Measurements from ENCODE around the gene PIK3R2. TPM values are rescaled to one million over a fixed set of nuclear protein-coding genes. Genes with fewer than 3 reads are reported as not detected.

PIK3R2 gene
- total and polyA plus RNA-seq, 10 donors: 4.2 to 22.7 (median 13.9) TPM

DNA sequence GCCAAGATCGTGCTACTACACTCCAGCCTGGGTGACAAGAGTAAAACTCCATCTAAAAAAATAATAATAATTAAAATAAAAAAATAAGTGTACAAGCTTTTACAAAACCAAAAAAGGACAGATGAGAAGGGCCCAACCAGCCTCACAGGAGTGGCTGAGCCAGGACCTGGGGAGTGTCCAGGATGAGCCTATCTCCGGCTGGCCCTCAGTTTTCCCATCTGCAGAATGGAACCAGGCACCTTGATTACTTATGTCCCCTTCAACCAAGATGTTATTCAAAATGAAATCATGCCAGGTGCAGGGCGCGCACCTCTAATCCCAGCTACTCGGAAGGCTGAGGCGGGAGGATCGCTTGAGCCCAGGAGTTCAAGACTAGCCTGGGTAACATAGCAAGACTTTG, 11.1 kb downstream of the PIK3R2 start:
- Histone ChIP-seq H3K27me3 (replicated peaks in 1 of 7) (no peaks in the 10 kb centered on the region), H3K4me1 (peaks cover 8 to 52% (median 33%) of the 10 kb centered on the region in 6 donors), H3K9me3 (no peaks in the 10 kb centered on the region), H3K27ac (no peak overlapping the region), H3K4me3 (no peak overlapping the region), H3K36me3 (peaks cover 0 to 72% (median 43%) of the 10 kb centered on the region in 6 donors)
- TF ChIP-seq POLR2A (IDR thresholded peaks at IDR 0.05): no peak
- no peak for TF ChIP-seq POLR2AphosphoS5 (IDR thresholded peaks at IDR 0.05)
- TF ChIP-seq CTCF (IDR thresholded peaks at IDR 0.05 in 8 of 11, conservative IDR thresholded peaks at IDR 0.05 in 3 of 11): no peak
- intact Hi-C loops (cut with DNase I; ENCODE audit: low total_unique reads): no loop called here
- WGBS, 5 donors: 96 to 98% (median 97%) methylated on average over 7 of the region's 7 CpGs
- no peak for DNase-seq

- H3K27ac ChIP-seq: no peak overlapping the region
- no peaks in the 10 kb centered on the region for H3K9me3 ChIP-seq
- TF ChIP-seq POLR2AphosphoS5 (IDR thresholded peaks at IDR 0.05) (no peak), CTCF (IDR thresholded peaks at IDR 0.05 in 8 of 11, conservative IDR thresholded peaks at IDR 0.05 in 3 of 11) (no peak), POLR2A (IDR thresholded peaks at IDR 0.05) (no peak)
- peaks cover 16 to 53% (median 45%) of the 10 kb centered on the region in 6 donors for H3K4me1 ChIP-seq
- intact Hi-C loops (cut with DNase I; ENCODE audit: low total_unique reads): no loop called here
- WGBS, 5 donors: 94 to 99% (median 96%) methylated on average over 15 of the region's 15 CpGs
- H3K36me3 ChIP-seq: peaks cover 0 to 79% (median 46%) of the 10 kb centered on the region in 6 donors
- no peak for DNase-seq
- H3K4me3 ChIP-seq: no peak overlapping the region
- H3K27me3 ChIP-seq (replicated peaks in 1 of 7): no peaks in the 10 kb centered on the region
Observed at GRCh38 chr19:18165794-18166544, 13.0 kb downstream of the PIK3R2 start.

DNA sequence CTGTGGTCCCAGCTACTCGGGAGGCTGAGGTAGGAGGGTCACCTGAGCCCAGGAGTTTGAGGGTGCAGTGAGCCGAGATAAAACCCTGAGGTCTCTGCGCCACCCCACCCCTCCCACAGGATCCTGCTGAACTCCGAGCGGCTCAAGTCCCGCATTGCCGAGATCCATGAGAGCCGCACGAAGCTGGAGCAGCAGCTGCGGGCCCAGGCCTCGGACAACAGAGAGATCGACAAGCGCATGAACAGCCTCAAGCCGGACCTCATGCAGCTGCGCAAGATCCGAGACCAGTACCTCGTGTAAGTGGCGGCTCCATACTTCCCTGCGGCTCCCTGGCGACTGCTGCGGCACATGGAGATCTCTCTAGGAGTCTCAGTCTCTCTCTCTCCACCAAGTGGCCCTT, 14.0 kb downstream of the PIK3R2 start:
- TF ChIP-seq POLR2AphosphoS5 (IDR thresholded peaks at IDR 0.05) (peak in 1 of 3 donors; percentile 27), CTCF (IDR thresholded peaks at IDR 0.05 in 8 of 11, conservative IDR thresholded peaks at IDR 0.05 in 3 of 11) (no peak)
- intact Hi-C loops (cut with DNase I; ENCODE audit: low total_unique reads): no loop called here
- H3K36me3 ChIP-seq: peaks cover 0 to 76% (median 45%) of the 10 kb centered on the region in 6 donors
- no peaks in the 10 kb centered on the region for H3K9me3 ChIP-seq
- H3K27me3 ChIP-seq (replicated peaks in 1 of 7): no peaks in the 10 kb centered on the region
- no peak overlapping the region for H3K27ac ChIP-seq
- no peak overlapping the region for H3K4me3 ChIP-seq
- peaks cover 20 to 54% (median 47%) of the 10 kb centered on the region in 6 donors for H3K4me1 ChIP-seq
- no peak for DNase-seq
- WGBS, 5 donors: 93 to 97% (median 96%) methylated on average over 18 to 21 of the region's 21 CpGs

DNA sequence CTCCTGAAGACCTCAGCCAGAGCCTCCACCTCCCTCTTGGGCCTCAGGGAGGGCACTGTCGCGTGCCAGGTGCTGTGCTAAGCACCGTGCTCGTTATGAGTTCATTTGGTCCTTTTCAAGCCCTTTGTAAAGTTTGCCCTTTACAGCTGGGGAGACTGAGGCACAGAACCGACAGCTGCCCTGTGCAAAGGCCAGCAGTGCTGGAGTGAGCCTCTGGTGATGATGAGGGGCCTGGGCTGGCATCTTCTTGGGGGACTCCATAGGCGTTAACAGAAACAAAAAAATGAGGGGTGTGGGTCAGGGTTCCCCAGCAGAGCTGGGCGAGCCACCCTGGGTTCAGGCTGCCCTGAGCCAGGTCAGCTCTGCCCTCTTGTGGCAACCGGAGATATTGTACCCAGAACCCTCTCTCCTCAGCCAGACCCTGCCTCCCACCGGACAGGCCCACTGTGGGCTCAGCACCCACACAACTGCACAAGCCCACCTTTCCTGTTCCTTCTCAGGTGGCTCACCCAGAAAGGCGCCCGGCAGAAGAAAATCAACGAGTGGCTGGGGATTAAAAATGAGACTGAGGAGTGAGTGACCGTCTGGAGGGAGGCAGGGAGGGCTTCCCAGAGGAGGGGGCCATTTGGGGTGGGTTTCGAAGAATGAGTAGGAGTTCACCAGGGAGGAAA, 15.1 kb downstream of the PIK3R2 start:
- WGBS, 5 donors: 63 to 72% (median 70%) methylated on average over 14 of the region's 14 CpGs
- Histone ChIP-seq H3K27ac (peak overlapping the region; percentile 83 to 95 (median 92)), H3K27me3 (replicated peaks in 1 of 7) (no peaks in the 10 kb centered on the region), H3K4me3 (peak overlapping the region in 1 of 8 donors; percentile 58), H3K9me3 (no peaks in the 10 kb centered on the region), H3K4me1 (peaks cover 27 to 61% (median 55%) of the 10 kb centered on the region in 6 donors), H3K36me3 (peaks cover 0 to 65% (median 42%) of the 10 kb centered on the region in 6 donors)
- DNase-seq: peak; percentile 89
- TF ChIP-seq POLR2AphosphoS5 (IDR thresholded peaks at IDR 0.05): no peak
- TF ChIP-seq CTCF (IDR thresholded peaks at IDR 0.05 in 8 of 11, conservative IDR thresholded peaks at IDR 0.05 in 3 of 11): peak; percentile 58 to 89 (median 84)
- no peak for TF ChIP-seq POLR2A (IDR thresholded peaks at IDR 0.05)
- intact Hi-C loops (cut with DNase I; ENCODE audit: low total_unique reads): no loop called here
